HepG2 (cell line): ENCODE measurements around the gene PHRF1. TPM values are rescaled to one million over a fixed set of nuclear protein-coding genes. Genes with fewer than 3 reads are reported as not detected.
A peak's percentile ranks its signal among the peaks of the same experiment; 100 is the strongest.

Experiments used
- ATAC-seq: fragments of 200-7000 bp; cut with Tn5 transposase; 3 replicates; pipeline ENCODE4 v1.9.1; 2020; ENCODE audit warnings: mild to moderate bottlenecking, moderate library complexity
- BruUV-seq: library from RNA; stranded (reverse); fragments of 400-500 nt; replicated peaks from 2 replicates; lab custom pipeline; 2021; lab: Mats Ljungman, UMichigan
- CTCF ChIA-PET: fragments of 300-600 bp; formaldehyde crosslinking; extraction: SDS; loops from one replicate; lab custom pipeline; 2021; ENCODE audit warnings: low total read pairs, inconsistent platforms, low intra/inter-chr PET ratio; lab: Yijun Ruan, JAX
- POLR2A ChIA-PET: fragments of 350-600 bp; sonication (Branson Sonifier 250); formaldehyde crosslinking; loops from one replicate; lab custom pipeline; 2020; ENCODE audit warnings: antibody characterized with exemption, inconsistent platforms; lab: Yijun Ruan, JAX
- DNase-seq: peaks from one replicate; pipeline ENCODE4 v3.0.0-alpha.2; 2015; ENCODE audit warnings: low spot score
- FAIRE-seq: peaks from 3 replicates; lab custom pipeline; 2011; peaks lifted over from hg19 to GRCh38; lab: Jason Lieb, UNC
- H2AFZ ChIP-seq: one replicate; pipeline ENCODE4 v1.6.1; 2011; ENCODE audit warnings: low read length, inconsistent platforms
- H3K27ac ChIP-seq: fragments of 300-600 bp; 3 replicates; pipeline ENCODE4 v1.8.0; 2011; ENCODE audit warnings: mixed run types, mild to moderate bottlenecking, mixed read lengths, low read length, inconsistent platforms; ENCODE audit not compliant: insufficient read depth; ENCODE audit errors: extremely low read length
- H3K27me3 ChIP-seq, 2 experiments: fragments of 200-600 bp in 1 of 2; 2 replicates in 1 of 2; 3 replicates in 1 of 2; pipeline versions ENCODE4 v1.6.0 to v1.8.0; 2011; ENCODE audit warnings: low read length in 2 of 2, mild to moderate bottlenecking in 2 of 2, moderate library complexity in 2 of 2, inconsistent platforms in 1 of 2; ENCODE audit not compliant: insufficient read depth in 2 of 2, control insufficient read depth in 1 of 2
- H3K36me3 ChIP-seq, 2 experiments: fragments of 200-600 bp in 1 of 2; replicated peaks in 1 of 2; 2 replicates in 1 of 2; 3 replicates in 1 of 2; pipeline versions ENCODE4 v1.5.1 to v1.8.0; 2011; ENCODE audit warnings: low read length in 2 of 2, inconsistent platforms in 1 of 2; ENCODE audit not compliant: insufficient read depth in 2 of 2, control insufficient read depth in 1 of 2
- H3K4me1 ChIP-seq: 2 replicates; pipeline ENCODE4 v1.5.1; 2012; ENCODE audit warnings: low read length, inconsistent platforms; ENCODE audit not compliant: insufficient read depth
- H3K4me2 ChIP-seq: 2 replicates; pipeline ENCODE4 v1.6.0; 2011; ENCODE audit warnings: low read depth, low read length, inconsistent platforms
- H3K4me3 ChIP-seq, 3 experiments: fragments of 200-600 bp in 1 of 3; sonication (generic), shearing (Covaris generic) in 1 of 3; replicated peaks in 1 of 3; 2 replicates each; pipeline ENCODE4 v1.5.1; 2011 to 2016; ENCODE audit warnings: low read length in 3 of 3, inconsistent platforms in 2 of 3, low read depth in 2 of 3, mild to moderate bottlenecking in 2 of 3, control low read depth in 1 of 3, mixed read lengths in 1 of 3; ENCODE audit not compliant: insufficient read depth in 1 of 3
- H3K79me2 ChIP-seq: one replicate; pipeline ENCODE4 v1.6.1; 2011; ENCODE audit warnings: low read length, inconsistent platforms; ENCODE audit not compliant: insufficient read depth
- H3K9ac ChIP-seq: 2 replicates; pipeline ENCODE4 v1.6.0; 2011; ENCODE audit warnings: mild to moderate bottlenecking, low read depth, low read length, inconsistent platforms; ENCODE audit not compliant: insufficient read depth
- H3K9me3 ChIP-seq: 2 replicates; pipeline ENCODE4 v1.5.1; 2012; ENCODE audit warnings: mild to moderate bottlenecking, low read length
- H4K20me1 ChIP-seq: 2 replicates; pipeline ENCODE4 v1.6.0; 2011; ENCODE audit warnings: inconsistent platforms, mild to moderate bottlenecking, low read length, moderate library complexity; ENCODE audit not compliant: insufficient read depth
- ERF ChIP-seq: IDR thresholded peaks from 2 replicates; pipeline ENCODE4 v1.6.1; 2018; ENCODE audit warnings: missing biosample characterization, missing genetic modification reagents
- HNRNPL ChIP-seq: fragments of 200-400 bp; formaldehyde crosslinking; IDR thresholded peaks from 2 replicates; pipeline ENCODE4 v1.6.1; 2017; ENCODE audit warnings: mild to moderate bottlenecking, low read depth, low read length
- PHB2 ChIP-seq: fragments of 450-650 bp; IDR thresholded peaks from 2 replicates; pipeline ENCODE4 v1.6.1; 2018; ENCODE audit not compliant: partially characterized antibody
- PHF5A ChIP-seq: IDR thresholded peaks from one replicate; pipeline ENCODE4 v1.6.1; 2018; ENCODE audit warnings: low read depth, missing genetic modification reagents; ENCODE audit not compliant: unreplicated experiment
- RFX1 ChIP-seq: fragments of 450-650 bp; IDR thresholded peaks from 2 replicates; pipeline ENCODE4 v1.6.1; 2017
- ZBTB38 ChIP-seq: sonication (generic); formaldehyde crosslinking; IDR thresholded peaks from 2 replicates; pipeline ENCODE4 v1.5.1; 2020; ENCODE audit warnings: mild to moderate bottlenecking, missing genetic modification reagents
- ZFX ChIP-seq: sonication (generic); formaldehyde crosslinking; IDR thresholded peaks from 2 replicates; pipeline ENCODE4 v1.4.0; 2020; ENCODE audit warnings: mild to moderate bottlenecking, low read depth, missing genetic modification reagents, moderate library complexity
- ZFY ChIP-seq: sonication (generic); formaldehyde crosslinking; IDR thresholded peaks from 2 replicates; pipeline ENCODE4 v1.4.0; 2020; ENCODE audit warnings: missing genetic modification reagents
- ZNF234 ChIP-seq: sonication (generic); formaldehyde crosslinking; conservative IDR thresholded peaks from 2 replicates; pipeline ENCODE4 v1.5.1; 2020; ENCODE audit warnings: mild to moderate bottlenecking, missing genetic modification reagents
- ZNF343 ChIP-seq: sonication (generic); formaldehyde crosslinking; IDR thresholded peaks from 2 replicates; pipeline ENCODE4 v1.4.0; 2020; ENCODE audit warnings: mild to moderate bottlenecking, missing genetic modification reagents
- ZNF510 ChIP-seq: sonication (generic); formaldehyde crosslinking; IDR thresholded peaks from 2 replicates; pipeline ENCODE4 v1.4.0; 2020; ENCODE audit warnings: low read depth, mild to moderate bottlenecking, missing genetic modification reagents
- ZNF562 ChIP-seq: sonication (generic); formaldehyde crosslinking; IDR thresholded peaks from 2 replicates; pipeline ENCODE4 v1.8.0; 2022; ENCODE audit warnings: missing genetic modification reagents, borderline replicate concordance
- ZNF616 ChIP-seq: sonication (generic); formaldehyde crosslinking; IDR thresholded peaks from 2 replicates; pipeline ENCODE4 v1.5.0; 2020; ENCODE audit warnings: low read depth, mild to moderate bottlenecking, missing genetic modification reagents
- ZNF761 ChIP-seq: sonication (generic); formaldehyde crosslinking; conservative IDR thresholded peaks from 2 replicates; pipeline ENCODE4 v1.4.0; 2020; ENCODE audit warnings: mild to moderate bottlenecking, missing genetic modification reagents
- ZNF879 ChIP-seq: sonication (generic); formaldehyde crosslinking; IDR thresholded peaks from 2 replicates; pipeline ENCODE4 v1.8.1; 2023; ENCODE audit warnings: missing genetic modification reagents
- ZNF891 ChIP-seq: sonication (generic); formaldehyde crosslinking; IDR thresholded peaks from 2 replicates; pipeline ENCODE4 v1.5.0; 2020; ENCODE audit warnings: mild to moderate bottlenecking, missing genetic modification reagents
- WGBS: methylation state at CpG from one replicate; pipeline ENCODE4 v1.1.6; 2017; ENCODE audit warnings: low lambda C conversion rate; 5-methylcytosine and 5-hydroxymethylcytosine counted together
- in situ Hi-C: cut with HindIII; loops from 2 replicates; pipeline ENCODE4 v1.10.0; 2017; ENCODE audit warnings: low pct_unique_long_range_greater_than_20kb; ENCODE audit not compliant: extremely low pct_ligation_motif_present
- intact Hi-C: fragments of 100-400 bp; cut with micrococcal nuclease; formaldehyde crosslinking; loops from one replicate; pipeline ENCODE4 v1.10.0; 2022; ENCODE audit not compliant: unreplicated experiment
- polyA plus RNA-seq, 8 experiments: library from polyadenylated mRNA; depleted of rRNA in 3 of 8; stranded (reverse) in 7 of 8; unstranded in 1 of 8; fragments of >200 nt; fragmentation: Illumina TruSeq in 4 of 8; extraction: Trizol in 4 of 8; gene quantifications; 2 replicates each; pipeline versions ENCODE4 v1.2.1 to v1.2.3, GENCODE V29; 2011 to 2016; ENCODE audit warnings: low read depth in 4 of 8, missing spikeins in 1 of 8, mixed read lengths in 1 of 8; ENCODE audit not compliant: insufficient read depth in 1 of 8
- total RNA-seq, 5 experiments: library from RNA; depleted of rRNA; stranded (reverse); fragments of >200 nt; fragmentation: Illumina TruSeq; extraction: Trizol; gene quantifications; 2 replicates each; pipeline ENCODE4 v1.2.3, GENCODE V29; 2016; ENCODE audit warnings: low read depth in 1 of 5
- TF ChIP-seq, protein P1 (sequence below): conservative IDR thresholded peaks from 2 replicates; pipeline ENCODE4 v1.6.1; 2018; ENCODE audit warnings: missing genetic modification reagents
- TF ChIP-seq, protein P2 (sequence below): sonication (generic); formaldehyde crosslinking; IDR thresholded peaks from 2 replicates; pipeline ENCODE4 v1.5.1; 2020; ENCODE audit warnings: mild to moderate bottlenecking, missing genetic modification reagents, moderate library complexity
- TF ChIP-seq, protein P3 (sequence below): sonication (generic); formaldehyde crosslinking; IDR thresholded peaks from 2 replicates; pipeline ENCODE4 v1.8.0; 2022; ENCODE audit warnings: mild to moderate bottlenecking, missing genetic modification reagents, moderate library complexity

The PHRF1 gene
- total and polyA plus RNA-seq, 2 of the 13 experiments (the other 11 are each of a cell fraction or from before 2014, with no cell fraction given): 8.2 to 16.7 TPM

DNA sequence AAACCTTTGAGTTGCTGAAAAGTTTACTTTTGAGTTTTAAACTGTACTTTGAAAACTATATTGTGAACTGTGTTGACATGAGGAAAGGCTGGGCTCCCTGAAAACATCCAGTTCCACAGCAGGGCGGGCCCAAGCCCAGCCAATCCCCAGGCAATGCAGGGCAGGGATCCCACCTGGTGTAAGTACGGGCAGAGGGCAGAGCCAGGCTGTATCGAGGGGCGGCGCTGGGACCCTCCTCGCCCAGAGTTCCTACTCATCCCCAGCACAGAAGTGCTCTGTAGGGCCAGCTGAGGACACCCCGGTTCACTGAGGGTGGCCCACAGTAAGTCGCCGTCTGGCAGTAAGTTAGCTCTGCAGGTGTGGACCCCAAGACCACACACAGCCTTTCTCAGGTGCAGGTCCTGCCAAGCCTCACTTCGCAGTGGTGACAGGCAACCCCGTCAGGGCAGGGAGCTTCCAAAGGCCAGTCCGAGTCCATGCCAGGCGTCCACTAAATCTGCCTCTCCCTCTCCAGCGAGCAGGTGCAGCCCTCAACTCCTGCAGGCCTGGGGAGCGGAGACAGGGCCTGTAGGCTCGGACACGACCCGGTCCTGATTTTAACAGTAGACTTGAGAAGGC is 9.2 kb upstream of the PHRF1 start:
- Histone ChIP-seq H3K9ac (peak overlapping the region; percentile 75), H2AFZ (no peak overlapping the region), H3K4me2 (peak overlapping the region; percentile 80), H3K9me3 (no peaks in the 10 kb centered on the region), H3K4me1 (peaks cover 71% of the 10 kb centered on the region), H3K4me3 (peak overlapping the region; percentile 75 to 97 (median 96)), H3K27me3 (no peaks in the 10 kb centered on the region; a peak in 2 of 5 replicates), H3K36me3 (peaks cover 0 to 2% of the 10 kb centered on the region in 2 experiments; a peak in 3 of 5 replicates), H3K79me2 (peaks cover 18% of the 10 kb centered on the region), H3K27ac (peak overlapping the region; percentile 3), H4K20me1 (peaks cover 25% of the 10 kb centered on the region; the same call in 1 of the 2 replicates)
- 55% methylated on average over 11 of the region's 18 CpGs for WGBS
- intact Hi-C loops (no loop called here), in situ Hi-C loops (no loop called here)
- ChIA-PET POLR2A (interaction anchor here (1.6 to 1.8 kb wide), 3 partner anchors 9 to 21 kb away, joined by 4 to 8 read pairs (median 5); partner anchors contain the start of gene PHRF1), CTCF (no interaction called here)
- FAIRE-seq (no peak), ATAC-seq (no peak), DNase-seq (no peak)
- no TSS peak for BruUV-seq
- TF ChIP-seq ZNF510 (CRISPR knock-in tag): 0 out of 2 replicates have a peak, but pooled peaks have one; percentile 20
- 0 out of 2 replicates have a peak, but pooled peaks have one; percentile 55 for TF ChIP-seq ZNF343 (CRISPR knock-in tag)
- no peak for TF ChIP-seq PHB2
- TF ChIP-seq ZNF234: 0 out of 2 replicates have a peak, but pooled peaks have one; percentile 25
- TF ChIP-seq, protein P1, sequence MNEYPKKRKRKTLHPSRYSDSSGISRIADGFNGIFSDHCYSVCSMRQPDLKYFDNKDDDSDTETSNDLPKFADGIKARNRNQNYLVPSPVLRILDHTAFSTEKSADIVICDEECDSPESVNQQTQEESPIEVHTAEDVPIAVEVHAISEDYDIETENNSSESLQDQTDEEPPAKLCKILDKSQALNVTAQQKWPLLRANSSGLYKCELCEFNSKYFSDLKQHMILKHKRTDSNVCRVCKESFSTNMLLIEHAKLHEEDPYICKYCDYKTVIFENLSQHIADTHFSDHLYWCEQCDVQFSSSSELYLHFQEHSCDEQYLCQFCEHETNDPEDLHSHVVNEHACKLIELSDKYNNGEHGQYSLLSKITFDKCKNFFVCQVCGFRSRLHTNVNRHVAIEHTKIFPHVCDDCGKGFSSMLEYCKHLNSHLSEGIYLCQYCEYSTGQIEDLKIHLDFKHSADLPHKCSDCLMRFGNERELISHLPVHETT (CRISPR knock-in tag): no peak
- TF ChIP-seq ZFY (CRISPR knock-in tag): 0 out of 2 replicates have a peak, but pooled peaks have one; percentile 3
- TF ChIP-seq ZBTB38 (CRISPR knock-in tag): peak; percentile 39; the same call in 1 of the 2 replicates
- no peak for TF ChIP-seq PHF5A (CRISPR knock-in tag)
- TF ChIP-seq ZNF761: 0 out of 2 replicates have a peak, but pooled peaks have one; percentile 42
- TF ChIP-seq ZNF616: 0 out of 2 replicates have a peak, but pooled peaks have one; percentile 32
- TF ChIP-seq, protein P2, sequence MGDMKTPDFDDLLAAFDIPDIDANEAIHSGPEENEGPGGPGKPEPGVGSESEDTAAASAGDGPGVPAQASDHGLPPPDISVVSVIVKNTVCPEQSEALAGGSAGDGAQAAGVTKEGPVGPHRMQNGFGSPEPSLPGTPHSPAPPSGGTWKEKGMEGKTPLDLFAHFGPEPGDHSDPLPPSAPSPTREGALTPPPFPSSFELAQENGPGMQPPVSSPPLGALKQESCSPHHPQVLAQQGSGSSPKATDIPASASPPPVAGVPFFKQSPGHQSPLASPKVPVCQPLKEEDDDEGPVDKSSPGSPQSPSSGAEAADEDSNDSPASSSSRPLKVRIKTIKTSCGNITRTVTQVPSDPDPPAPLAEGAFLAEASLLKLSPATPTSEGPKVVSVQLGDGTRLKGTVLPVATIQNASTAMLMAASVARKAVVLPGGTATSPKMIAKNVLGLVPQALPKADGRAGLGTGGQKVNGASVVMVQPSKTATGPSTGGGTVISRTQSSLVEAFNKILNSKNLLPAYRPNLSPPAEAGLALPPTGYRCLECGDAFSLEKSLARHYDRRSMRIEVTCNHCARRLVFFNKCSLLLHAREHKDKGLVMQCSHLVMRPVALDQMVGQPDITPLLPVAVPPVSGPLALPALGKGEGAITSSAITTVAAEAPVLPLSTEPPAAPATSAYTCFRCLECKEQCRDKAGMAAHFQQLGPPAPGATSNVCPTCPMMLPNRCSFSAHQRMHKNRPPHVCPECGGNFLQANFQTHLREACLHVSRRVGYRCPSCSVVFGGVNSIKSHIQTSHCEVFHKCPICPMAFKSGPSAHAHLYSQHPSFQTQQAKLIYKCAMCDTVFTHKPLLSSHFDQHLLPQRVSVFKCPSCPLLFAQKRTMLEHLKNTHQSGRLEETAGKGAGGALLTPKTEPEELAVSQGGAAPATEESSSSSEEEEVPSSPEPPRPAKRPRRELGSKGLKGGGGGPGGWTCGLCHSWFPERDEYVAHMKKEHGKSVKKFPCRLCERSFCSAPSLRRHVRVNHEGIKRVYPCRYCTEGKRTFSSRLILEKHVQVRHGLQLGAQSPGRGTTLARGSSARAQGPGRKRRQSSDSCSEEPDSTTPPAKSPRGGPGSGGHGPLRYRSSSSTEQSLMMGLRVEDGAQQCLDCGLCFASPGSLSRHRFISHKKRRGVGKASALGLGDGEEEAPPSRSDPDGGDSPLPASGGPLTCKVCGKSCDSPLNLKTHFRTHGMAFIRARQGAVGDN (CRISPR knock-in tag): peak; percentile 72
- peak; percentile 17; the same call in 1 of the 2 replicates for TF ChIP-seq ZNF891 (CRISPR knock-in tag)
- TF ChIP-seq HNRNPL: 0 out of 2 replicates have a peak, but pooled peaks have one; percentile 41
- no peak for TF ChIP-seq ERF
- no peak for TF ChIP-seq ZNF879 (CRISPR knock-in tag)
- 0 out of 2 replicates have a peak, but pooled peaks have one; percentile 29 for TF ChIP-seq ZFX
- TF ChIP-seq RFX1: no peak
- TF ChIP-seq ZNF562 (CRISPR knock-in tag): no peak
- TF ChIP-seq, protein P3, sequence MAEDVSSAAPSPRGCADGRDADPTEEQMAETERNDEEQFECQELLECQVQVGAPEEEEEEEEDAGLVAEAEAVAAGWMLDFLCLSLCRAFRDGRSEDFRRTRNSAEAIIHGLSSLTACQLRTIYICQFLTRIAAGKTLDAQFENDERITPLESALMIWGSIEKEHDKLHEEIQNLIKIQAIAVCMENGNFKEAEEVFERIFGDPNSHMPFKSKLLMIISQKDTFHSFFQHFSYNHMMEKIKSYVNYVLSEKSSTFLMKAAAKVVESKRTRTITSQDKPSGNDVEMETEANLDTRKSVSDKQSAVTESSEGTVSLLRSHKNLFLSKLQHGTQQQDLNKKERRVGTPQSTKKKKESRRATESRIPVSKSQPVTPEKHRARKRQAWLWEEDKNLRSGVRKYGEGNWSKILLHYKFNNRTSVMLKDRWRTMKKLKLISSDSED (CRISPR knock-in tag): no peak
